Measurements from ENCODE around the gene GPRIN2. TPM values are rescaled to one million over a fixed set of nuclear protein-coding genes. Genes with fewer than 3 reads are reported as not detected.

The GPRIN2 gene
- total RNA-seq, 1 experiment from 2014 or later, result 3.1 TPM

GRCh38 chr10:46528171-46528671, 28.2 kb downstream of the GPRIN2 start:
- ChIA-PET CTCF (no interaction called here), POLR2A (ENCODE audit: unreplicated experiment) (no interaction called here)
- Histone ChIP-seq H4K20me1 (ENCODE audit: low read length) (no peaks in the 10 kb centered on the region), H3K9ac (ENCODE audit: low read length) (no peak overlapping the region), H3K27me3 (ENCODE audit: low read length) (no peaks in the 10 kb centered on the region), H3K79me2 (ENCODE audit: low read length) (no peaks in the 10 kb centered on the region), H3K36me3 (ENCODE audit: low read depth, low read length) (no peaks in the 10 kb centered on the region), H3K4me2 (ENCODE audit: low read length) (no peak overlapping the region), H3K4me3 (ENCODE audit: low read length) (no peak overlapping the region), H3K9me3 (ENCODE audit: low read length) (no peaks in the 10 kb centered on the region), H3K27ac (ENCODE audit: low read length) (no peak overlapping the region), H3F3A (ENCODE audit: low read length, unreplicated experiment) (peaks cover 14% of the 10 kb centered on the region), H2AFZ (ENCODE audit: low read length) (no peak overlapping the region), H3K4me1 (ENCODE audit: insufficient read depth, low read length) (peaks cover 27% of the 10 kb centered on the region), H3K9me2 (replicated peaks; ENCODE audit: low read length) (no peaks in the 10 kb centered on the region)
- DNase-seq (no peak), ATAC-seq (no peak)
- TF ChIP-seq EZH2phosphoT487 (IDR thresholded peaks at IDR 0.05; ENCODE audit: borderline replicate concordance, low read length), result no peak
- TF ChIP-seq CTCF (conservative IDR thresholded peaks at IDR 0.05; ENCODE audit: low read depth, low read length), result no peak
- no peak for TF ChIP-seq EZH2 (IDR thresholded peaks at IDR 0.05; ENCODE audit: low read length, unreplicated experiment)
- intact Hi-C loops (cut with micrococcal nuclease), result no loop called here
- BruUV-seq (replicated peaks), result no TSS peak

- H3K27ac ChIP-seq (ENCODE audit: low read length), result no peak overlapping the region
- no peak overlapping the region for H3K4me3 ChIP-seq (ENCODE audit: low read length)
- BruUV-seq (replicated peaks), result no TSS peak
- no peak for ATAC-seq
- ChIA-PET POLR2A (ENCODE audit: unreplicated experiment) (no interaction called here), CTCF (no interaction called here)
- H3K9me3 ChIP-seq (ENCODE audit: low read length), result no peaks in the 10 kb centered on the region
- no peak overlapping the region for H3K9ac ChIP-seq (ENCODE audit: low read length)
- H3K9me2 ChIP-seq (replicated peaks; ENCODE audit: low read length), result no peaks in the 10 kb centered on the region
- H3K36me3 ChIP-seq (ENCODE audit: low read depth, low read length), result no peaks in the 10 kb centered on the region
- no peaks in the 10 kb centered on the region for H3K79me2 ChIP-seq (ENCODE audit: low read length)
- H3K27me3 ChIP-seq (ENCODE audit: low read length), result no peaks in the 10 kb centered on the region
- H3F3A ChIP-seq (ENCODE audit: low read length, unreplicated experiment), result peaks cover 14% of the 10 kb centered on the region
- TF ChIP-seq CTCF (conservative IDR thresholded peaks at IDR 0.05; ENCODE audit: low read depth, low read length) (no peak), EZH2 (IDR thresholded peaks at IDR 0.05; ENCODE audit: low read length, unreplicated experiment) (no peak)
- H2AFZ ChIP-seq (ENCODE audit: low read length), result no peak overlapping the region
- H4K20me1 ChIP-seq (ENCODE audit: low read length), result no peaks in the 10 kb centered on the region
- no peak overlapping the region for H3K4me2 ChIP-seq (ENCODE audit: low read length)
- H3K4me1 ChIP-seq (ENCODE audit: insufficient read depth, low read length), result peaks cover 35% of the 10 kb centered on the region
- intact Hi-C loops (cut with micrococcal nuclease), result no loop called here
- DNase-seq, result no peak
Observed at GRCh38 chr10:46527241-46527811, 29.1 kb downstream of the GPRIN2 start.

- no peaks in the 10 kb centered on the region for H3K9me3 ChIP-seq (ENCODE audit: low read length)
- peaks cover 39% of the 10 kb centered on the region for H3K4me1 ChIP-seq (ENCODE audit: insufficient read depth, low read length)
- ChIA-PET POLR2A (ENCODE audit: unreplicated experiment) (no interaction called here), CTCF (no interaction called here)
- H3K27ac ChIP-seq (ENCODE audit: low read length), result no peak overlapping the region
- no TSS peak for BruUV-seq (replicated peaks)
- no peaks in the 10 kb centered on the region for H3K27me3 ChIP-seq (ENCODE audit: low read length)
- H3K4me3 ChIP-seq (ENCODE audit: low read length), result no peak overlapping the region
- no peaks in the 10 kb centered on the region for H3K79me2 ChIP-seq (ENCODE audit: low read length)
- TF ChIP-seq EZH2 (IDR thresholded peaks at IDR 0.05; ENCODE audit: low read length, unreplicated experiment) (no peak), CTCF (conservative IDR thresholded peaks at IDR 0.05; ENCODE audit: low read depth, low read length) (no peak), EZH2phosphoT487 (IDR thresholded peaks at IDR 0.05; ENCODE audit: borderline replicate concordance, low read length) (no peak)
- peaks cover 14% of the 10 kb centered on the region for H3F3A ChIP-seq (ENCODE audit: low read length, unreplicated experiment)
- no peaks in the 10 kb centered on the region for H3K9me2 ChIP-seq (replicated peaks; ENCODE audit: low read length)
- DNase-seq (peak; percentile 44), ATAC-seq (no peak)
- no peaks in the 10 kb centered on the region for H4K20me1 ChIP-seq (ENCODE audit: low read length)
- no peak overlapping the region for H3K9ac ChIP-seq (ENCODE audit: low read length)
- H2AFZ ChIP-seq (ENCODE audit: low read length), result no peak overlapping the region
- H3K4me2 ChIP-seq (ENCODE audit: low read length), result no peak overlapping the region
- no peaks in the 10 kb centered on the region for H3K36me3 ChIP-seq (ENCODE audit: low read depth, low read length)
- intact Hi-C loops (cut with micrococcal nuclease), result no loop called here
Observed at GRCh38 chr10:46526682-46527038, 29.8 kb downstream of the GPRIN2 start.

Measured in PC-3 (cell line).